WTC11 (cell line): ENCODE results near the gene AHCYL1. TPM values are rescaled to one million over a fixed set of nuclear protein-coding genes. Genes with fewer than 3 reads are reported as not detected.

Experiments used
- ATAC-seq: fragments of 200-7000 bp; cut with Tn5 transposase; 2 replicates; pipeline ENCODE4 v1.10.0; 2021; ENCODE audit warnings: mild to moderate bottlenecking, moderate library complexity
- CTCF ChIA-PET: fragments of 300-600 bp; sonication (Branson Sonifier 250); formaldehyde crosslinking; loops from one replicate; lab custom pipeline; 2021; ENCODE audit warnings: antibody characterized with exemption; lab: Charles Lee
- POLR2A ChIA-PET: fragments of 350-600 bp; sonication (Branson Sonifier 250); formaldehyde crosslinking; loops from one replicate; lab custom pipeline; 2021; ENCODE audit warnings: antibody characterized with exemption; lab: Charles Lee
- DNase-seq: peaks from one replicate; pipeline ENCODE4 v3.0.0; 2021; ENCODE audit warnings: low spot score
- H3K27ac Mint-ChIP-seq: 2 replicates; pipeline ENCODE4 v1.8.0; 2021; ENCODE audit warnings: mixed read lengths
- H3K27me3 Mint-ChIP-seq: 2 replicates; pipeline ENCODE4 v1.8.0; 2021; ENCODE audit warnings: low read depth, mild to moderate bottlenecking, moderate library complexity, mixed read lengths
- H3K36me3 Mint-ChIP-seq: 2 replicates; pipeline ENCODE4 v1.8.0; 2021; ENCODE audit warnings: mixed read lengths
- H3K4me1 Mint-ChIP-seq: 2 replicates; pipeline ENCODE4 v1.8.0; 2022; ENCODE audit warnings: mixed read lengths
- H3K4me3 Mint-ChIP-seq: 2 replicates; pipeline ENCODE4 v1.8.0; 2021; ENCODE audit warnings: mild to moderate bottlenecking, moderate library complexity, mixed read lengths
- H3K9me3 Mint-ChIP-seq: 2 replicates; pipeline ENCODE4 v1.8.0; 2021; ENCODE audit warnings: mixed read lengths
- ATF3 ChIP-seq: sonication (generic); formaldehyde crosslinking; conservative IDR thresholded peaks from 2 replicates; pipeline ENCODE4 v1.8.1; 2022; ENCODE audit warnings: mild to moderate bottlenecking, missing genetic modification reagents
- CBFB ChIP-seq: sonication (generic); formaldehyde crosslinking; IDR thresholded peaks from 2 replicates; pipeline ENCODE4 v1.8.1; 2022; ENCODE audit warnings: mild to moderate bottlenecking, low read depth, missing genetic modification reagents
- CDX4 ChIP-seq: fragments of 250-450 bp; sonication (Bioruptor Pico); IDR thresholded peaks from 2 replicates; pipeline ENCODE4 v1.9.0; 2021; ENCODE audit warnings: moderate library complexity, mild to moderate bottlenecking, inconsistent platforms, borderline replicate concordance
- E2F1 ChIP-seq: sonication (generic); formaldehyde crosslinking; IDR thresholded peaks from 2 replicates; pipeline ENCODE4 v1.8.0; 2022; ENCODE audit warnings: mild to moderate bottlenecking, missing genetic modification reagents
- ELF4 ChIP-seq: sonication (generic); formaldehyde crosslinking; IDR thresholded peaks from 2 replicates; pipeline ENCODE4 v1.8.1; 2022; ENCODE audit warnings: low read depth, mild to moderate bottlenecking, moderate library complexity, missing genetic modification reagents
- EMX1 ChIP-seq: fragments of 250-450 bp; sonication (Bioruptor Pico); IDR thresholded peaks from 2 replicates; pipeline ENCODE4 v1.8.0; 2021; ENCODE audit warnings: mild to moderate bottlenecking
- ERG ChIP-seq: fragments of 250-450 bp; sonication (Bioruptor Pico); IDR thresholded peaks from 2 replicates; pipeline ENCODE4 v1.8.0; 2021; ENCODE audit warnings: mild to moderate bottlenecking
- FOXP1 ChIP-seq: sonication (generic); formaldehyde crosslinking; IDR thresholded peaks from 2 replicates; pipeline ENCODE4 v1.8.0; 2022; ENCODE audit warnings: missing genetic modification reagents, mild to moderate bottlenecking, moderate library complexity, borderline replicate concordance
- GRHL2 ChIP-seq: fragments of 250-450 bp; sonication (Bioruptor Pico); IDR thresholded peaks from 2 replicates; pipeline ENCODE4 v1.8.0; 2022; ENCODE audit warnings: mild to moderate bottlenecking, moderate library complexity; ENCODE audit not compliant: insufficient replicate concordance, severe bottlenecking
- HMGA2 ChIP-seq: fragments of 250-450 bp; sonication (Bioruptor Pico); IDR thresholded peaks from 2 replicates; pipeline ENCODE4 v1.4.0; 2021; ENCODE audit warnings: mild to moderate bottlenecking, moderate library complexity
- JAZF1 ChIP-seq: fragments of 250-450 bp; sonication (Bioruptor Pico); IDR thresholded peaks from 2 replicates; pipeline ENCODE4 v1.9.0; 2021; ENCODE audit warnings: moderate library complexity, mild to moderate bottlenecking, inconsistent platforms
- MLX ChIP-seq: sonication (generic); formaldehyde crosslinking; IDR thresholded peaks from 2 replicates; pipeline ENCODE4 v1.8.1; 2023; ENCODE audit warnings: mild to moderate bottlenecking, missing genetic modification reagents, moderate library complexity
- NFYB ChIP-seq: sonication (generic); formaldehyde crosslinking; conservative IDR thresholded peaks from 2 replicates; pipeline ENCODE4 v1.8.0; 2022; ENCODE audit warnings: low read depth, missing genetic modification reagents
- NR3C1 ChIP-seq: sonication (generic); formaldehyde crosslinking; conservative IDR thresholded peaks from 2 replicates; pipeline ENCODE4 v1.8.1; 2023; ENCODE audit warnings: low read depth, mild to moderate bottlenecking, missing genetic modification reagents
- RORB ChIP-seq: fragments of 250-450 bp; sonication (Bioruptor Pico); IDR thresholded peaks from 2 replicates; pipeline ENCODE4 v1.9.0; 2021; ENCODE audit warnings: mild to moderate bottlenecking
- SMAD4 ChIP-seq: sonication (generic); formaldehyde crosslinking; IDR thresholded peaks from 2 replicates; pipeline ENCODE4 v1.8.0; 2022; ENCODE audit warnings: mild to moderate bottlenecking, missing genetic modification reagents
- TCF7 ChIP-seq: sonication (generic); formaldehyde crosslinking; IDR thresholded peaks from 2 replicates; pipeline ENCODE4 v1.8.0; 2022; ENCODE audit warnings: mild to moderate bottlenecking, low read depth, missing genetic modification reagents, moderate library complexity
- TP53 ChIP-seq: sonication (generic); formaldehyde crosslinking; IDR thresholded peaks from 2 replicates; pipeline ENCODE4 v1.8.1; 2023; ENCODE audit warnings: mild to moderate bottlenecking, missing genetic modification reagents
- ZBTB21 ChIP-seq: sonication (generic); formaldehyde crosslinking; IDR thresholded peaks from 2 replicates; pipeline ENCODE4 v1.8.1; 2023; ENCODE audit warnings: mild to moderate bottlenecking, missing genetic modification reagents, borderline replicate concordance
- ZNF263 ChIP-seq: sonication (generic); formaldehyde crosslinking; IDR thresholded peaks from 2 replicates; pipeline ENCODE4 v1.8.1; 2022; ENCODE audit warnings: low read depth, mild to moderate bottlenecking, moderate library complexity, missing genetic modification reagents
- ZNF423 ChIP-seq: fragments of 250-450 bp; sonication (Bioruptor Pico); IDR thresholded peaks from 2 replicates; pipeline ENCODE4 v2.1.2; 2022; ENCODE audit warnings: mild to moderate bottlenecking, moderate library complexity
- ZNF671 ChIP-seq: fragments of 250-450 bp; sonication (Bioruptor Pico); IDR thresholded peaks from 2 replicates; pipeline ENCODE4 v1.8.0; 2021; ENCODE audit warnings: mild to moderate bottlenecking
- total RNA-seq: library from RNA; stranded (reverse); gene quantifications from 3 replicates; pipeline ENCODE4 v1.2.3, GENCODE V29; 2021

Gene AHCYL1
- total RNA-seq, 1 experiment from 2014 or later, result 92.1 TPM

GRCh38 chr1:110055493-110056284, 71.1 kb downstream of the AHCYL1 start (continued):
- no peak for TF ChIP-seq ZBTB21

- CTCF ChIA-PET, result interaction anchor here (1.2 kb wide), 1 partner anchor 32 kb away, joined by 3 read pairs; no protein-coding TSS in a partner anchor
- no peaks in the 10 kb centered on the region for H3K4me1 Mint-ChIP-seq
- DNase-seq (no peak), ATAC-seq (no peak)
- TF ChIP-seq ERG, result no peak
- no peak for TF ChIP-seq E2F1 (CRISPR knock-in tag)
- TF ChIP-seq EMX1 (CRISPR knock-in tag), result no peak
- TF ChIP-seq MLX (CRISPR knock-in tag), result no peak
- TF ChIP-seq CBFB (CRISPR knock-in tag), result no peak
- no peak for TF ChIP-seq ZNF423 (CRISPR knock-in tag)
- TF ChIP-seq ELF4 (CRISPR knock-in tag), result no peak
- TF ChIP-seq CDX4, result no peak
- H3K36me3 Mint-ChIP-seq, result peaks cover 61% of the 10 kb centered on the region
- no peaks in the 10 kb centered on the region for H3K9me3 Mint-ChIP-seq
- no peak overlapping the region for H3K27ac Mint-ChIP-seq
- H3K4me3 Mint-ChIP-seq, result no peak overlapping the region
- POLR2A ChIA-PET, result no interaction called here
- no peaks in the 10 kb centered on the region for H3K27me3 Mint-ChIP-seq
These were observed 71.7 kb downstream of the AHCYL1 start for GRCh38 chr1:110056285-110056683.

GRCh38 chr1:110056776-110057175, 72.2 kb downstream of the AHCYL1 start:
- no peaks in the 10 kb centered on the region for H3K4me1 Mint-ChIP-seq
- peaks cover 56% of the 10 kb centered on the region for H3K36me3 Mint-ChIP-seq
- DNase-seq, result no peak
- H3K4me3 Mint-ChIP-seq, result no peak overlapping the region
- no peaks in the 10 kb centered on the region for H3K27me3 Mint-ChIP-seq
- no peak overlapping the region for H3K27ac Mint-ChIP-seq
- CTCF ChIA-PET, result interaction anchor here (1.2 to 1.4 kb wide), 2 partner anchors 27 to 31 kb away, joined by 3 to 4 read pairs; no protein-coding TSS in a partner anchor
- TF ChIP-seq ZNF671 (no peak), TCF7 (CRISPR knock-in tag) (no peak), RORB (CRISPR knock-in tag) (no peak), FOXP1 (CRISPR knock-in tag) (no peak), SMAD4 (no peak), JAZF1 (CRISPR knock-in tag) (no peak), TP53 (CRISPR knock-in tag) (no peak), HMGA2 (no peak), NR3C1 (CRISPR knock-in tag) (no peak), ATF3 (no peak), GRHL2 (no peak), ZNF263 (CRISPR knock-in tag) (no peak), NFYB (CRISPR knock-in tag) (no peak)
- no peak for ATAC-seq
- POLR2A ChIA-PET, result no interaction called here
- no peaks in the 10 kb centered on the region for H3K9me3 Mint-ChIP-seq
